Measurements from ENCODE around the gene MIER2.

The MIER2 gene

DNA sequence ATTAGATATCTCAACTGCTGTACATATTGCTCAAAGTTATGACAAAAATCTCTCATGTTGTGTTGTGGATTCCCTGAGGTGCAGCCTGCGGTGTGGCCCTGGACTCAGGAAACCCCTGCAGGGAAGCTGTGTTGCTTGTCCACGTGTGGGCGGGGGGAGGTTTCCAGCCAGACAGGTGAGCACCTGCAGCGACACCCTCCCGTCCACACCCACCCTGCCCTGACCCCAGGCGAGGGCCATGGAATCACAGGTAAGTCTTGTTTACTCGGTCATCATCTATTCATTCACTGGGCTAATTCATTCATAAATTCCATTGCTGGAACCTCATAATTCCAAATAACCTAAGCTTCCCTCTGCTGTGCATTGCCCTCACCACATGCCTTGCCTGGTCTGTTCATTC is 67.5 kb downstream of the MIER2 start:
- TF ChIP-seq, protein P1, sequence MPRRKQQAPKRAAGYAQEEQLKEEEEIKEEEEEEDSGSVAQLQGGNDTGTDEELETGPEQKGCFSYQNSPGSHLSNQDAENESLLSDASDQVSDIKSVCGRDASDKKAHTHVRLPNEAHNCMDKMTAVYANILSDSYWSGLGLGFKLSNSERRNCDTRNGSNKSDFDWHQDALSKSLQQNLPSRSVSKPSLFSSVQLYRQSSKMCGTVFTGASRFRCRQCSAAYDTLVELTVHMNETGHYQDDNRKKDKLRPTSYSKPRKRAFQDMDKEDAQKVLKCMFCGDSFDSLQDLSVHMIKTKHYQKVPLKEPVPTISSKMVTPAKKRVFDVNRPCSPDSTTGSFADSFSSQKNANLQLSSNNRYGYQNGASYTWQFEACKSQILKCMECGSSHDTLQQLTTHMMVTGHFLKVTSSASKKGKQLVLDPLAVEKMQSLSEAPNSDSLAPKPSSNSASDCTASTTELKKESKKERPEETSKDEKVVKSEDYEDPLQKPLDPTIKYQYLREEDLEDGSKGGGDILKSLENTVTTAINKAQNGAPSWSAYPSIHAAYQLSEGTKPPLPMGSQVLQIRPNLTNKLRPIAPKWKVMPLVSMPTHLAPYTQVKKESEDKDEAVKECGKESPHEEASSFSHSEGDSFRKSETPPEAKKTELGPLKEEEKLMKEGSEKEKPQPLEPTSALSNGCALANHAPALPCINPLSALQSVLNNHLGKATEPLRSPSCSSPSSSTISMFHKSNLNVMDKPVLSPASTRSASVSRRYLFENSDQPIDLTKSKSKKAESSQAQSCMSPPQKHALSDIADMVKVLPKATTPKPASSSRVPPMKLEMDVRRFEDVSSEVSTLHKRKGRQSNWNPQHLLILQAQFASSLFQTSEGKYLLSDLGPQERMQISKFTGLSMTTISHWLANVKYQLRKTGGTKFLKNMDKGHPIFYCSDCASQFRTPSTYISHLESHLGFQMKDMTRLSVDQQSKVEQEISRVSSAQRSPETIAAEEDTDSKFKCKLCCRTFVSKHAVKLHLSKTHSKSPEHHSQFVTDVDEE (CRISPR knock-in tag; IDR thresholded peaks at IDR 0.05), result no peak
- TF ChIP-seq, protein P2, sequence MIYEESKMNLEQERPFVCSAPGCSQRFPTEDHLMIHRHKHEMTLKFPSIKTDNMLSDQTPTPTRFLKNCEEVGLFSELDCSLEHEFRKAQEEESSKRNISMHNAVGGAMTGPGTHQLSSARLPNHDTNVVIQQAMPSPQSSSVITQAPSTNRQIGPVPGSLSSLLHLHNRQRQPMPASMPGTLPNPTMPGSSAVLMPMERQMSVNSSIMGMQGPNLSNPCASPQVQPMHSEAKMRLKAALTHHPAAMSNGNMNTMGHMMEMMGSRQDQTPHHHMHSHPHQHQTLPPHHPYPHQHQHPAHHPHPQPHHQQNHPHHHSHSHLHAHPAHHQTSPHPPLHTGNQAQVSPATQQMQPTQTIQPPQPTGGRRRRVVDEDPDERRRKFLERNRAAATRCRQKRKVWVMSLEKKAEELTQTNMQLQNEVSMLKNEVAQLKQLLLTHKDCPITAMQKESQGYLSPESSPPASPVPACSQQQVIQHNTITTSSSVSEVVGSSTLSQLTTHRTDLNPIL (CRISPR knock-in tag; IDR thresholded peaks at IDR 0.05; ENCODE audit: low read depth), result no peak
- TF ChIP-seq GLIS3 (CRISPR knock-in tag; IDR thresholded peaks at IDR 0.05) (no peak), CSDC2 (CRISPR knock-in tag; IDR thresholded peaks at IDR 0.05) (no peak), TOX (CRISPR knock-in tag; IDR thresholded peaks at IDR 0.05; ENCODE audit: borderline replicate concordance) (no peak), ZNF565 (CRISPR knock-in tag; conservative IDR thresholded peaks at IDR 0.05; ENCODE audit: low read depth) (no peak), ISL1 (CRISPR knock-in tag; IDR thresholded peaks at IDR 0.05) (no peak), BACH2 (CRISPR knock-in tag; IDR thresholded peaks at IDR 0.05; ENCODE audit: borderline replicate concordance) (no peak), ZC3H10 (CRISPR knock-in tag; IDR thresholded peaks at IDR 0.05) (no peak), ZNF8 (CRISPR knock-in tag; IDR thresholded peaks at IDR 0.05) (no peak), PPARA (CRISPR knock-in tag; IDR thresholded peaks at IDR 0.05; ENCODE audit: borderline replicate concordance) (no peak), ZFP30 (CRISPR knock-in tag; IDR thresholded peaks at IDR 0.05) (no peak), TCF4 (CRISPR knock-in tag; IDR thresholded peaks at IDR 0.05; ENCODE audit: borderline replicate concordance) (no peak), OSR1 (CRISPR knock-in tag; IDR thresholded peaks at IDR 0.05) (no peak), ARNTL (CRISPR knock-in tag; IDR thresholded peaks at IDR 0.05; ENCODE audit: borderline replicate concordance, low read depth) (no peak), ZNF70 (CRISPR knock-in tag; IDR thresholded peaks at IDR 0.05) (no peak), ZFP3 (CRISPR knock-in tag; IDR thresholded peaks at IDR 0.05) (no peak)
- TF ChIP-seq, protein P3, sequence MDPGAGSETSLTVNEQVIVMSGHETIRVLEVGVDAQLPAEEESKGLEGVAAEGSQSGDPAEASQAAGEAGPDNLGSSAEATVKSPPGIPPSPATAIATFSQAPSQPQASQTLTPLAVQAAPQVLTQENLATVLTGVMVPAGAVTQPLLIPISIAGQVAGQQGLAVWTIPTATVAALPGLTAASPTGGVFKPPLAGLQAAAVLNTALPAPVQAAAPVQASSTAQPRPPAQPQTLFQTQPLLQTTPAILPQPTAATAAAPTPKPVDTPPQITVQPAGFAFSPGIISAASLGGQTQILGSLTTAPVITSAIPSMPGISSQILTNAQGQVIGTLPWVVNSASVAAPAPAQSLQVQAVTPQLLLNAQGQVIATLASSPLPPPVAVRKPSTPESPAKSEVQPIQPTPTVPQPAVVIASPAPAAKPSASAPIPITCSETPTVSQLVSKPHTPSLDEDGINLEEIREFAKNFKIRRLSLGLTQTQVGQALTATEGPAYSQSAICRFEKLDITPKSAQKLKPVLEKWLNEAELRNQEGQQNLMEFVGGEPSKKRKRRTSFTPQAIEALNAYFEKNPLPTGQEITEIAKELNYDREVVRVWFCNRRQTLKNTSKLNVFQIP (CRISPR knock-in tag; IDR thresholded peaks at IDR 0.05; ENCODE audit: borderline replicate concordance, low read depth), result no peak
- TF ChIP-seq, protein P4, sequence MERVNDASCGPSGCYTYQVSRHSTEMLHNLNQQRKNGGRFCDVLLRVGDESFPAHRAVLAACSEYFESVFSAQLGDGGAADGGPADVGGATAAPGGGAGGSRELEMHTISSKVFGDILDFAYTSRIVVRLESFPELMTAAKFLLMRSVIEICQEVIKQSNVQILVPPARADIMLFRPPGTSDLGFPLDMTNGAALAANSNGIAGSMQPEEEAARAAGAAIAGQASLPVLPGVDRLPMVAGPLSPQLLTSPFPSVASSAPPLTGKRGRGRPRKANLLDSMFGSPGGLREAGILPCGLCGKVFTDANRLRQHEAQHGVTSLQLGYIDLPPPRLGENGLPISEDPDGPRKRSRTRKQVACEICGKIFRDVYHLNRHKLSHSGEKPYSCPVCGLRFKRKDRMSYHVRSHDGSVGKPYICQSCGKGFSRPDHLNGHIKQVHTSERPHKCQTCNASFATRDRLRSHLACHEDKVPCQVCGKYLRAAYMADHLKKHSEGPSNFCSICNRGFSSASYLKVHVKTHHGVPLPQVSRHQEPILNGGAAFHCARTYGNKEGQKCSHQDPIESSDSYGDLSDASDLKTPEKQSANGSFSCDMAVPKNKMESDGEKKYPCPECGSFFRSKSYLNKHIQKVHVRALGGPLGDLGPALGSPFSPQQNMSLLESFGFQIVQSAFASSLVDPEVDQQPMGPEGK (CRISPR knock-in tag; IDR thresholded peaks at IDR 0.05; ENCODE audit: borderline replicate concordance), result no peak
- no peak for ATAC-seq

DNA sequence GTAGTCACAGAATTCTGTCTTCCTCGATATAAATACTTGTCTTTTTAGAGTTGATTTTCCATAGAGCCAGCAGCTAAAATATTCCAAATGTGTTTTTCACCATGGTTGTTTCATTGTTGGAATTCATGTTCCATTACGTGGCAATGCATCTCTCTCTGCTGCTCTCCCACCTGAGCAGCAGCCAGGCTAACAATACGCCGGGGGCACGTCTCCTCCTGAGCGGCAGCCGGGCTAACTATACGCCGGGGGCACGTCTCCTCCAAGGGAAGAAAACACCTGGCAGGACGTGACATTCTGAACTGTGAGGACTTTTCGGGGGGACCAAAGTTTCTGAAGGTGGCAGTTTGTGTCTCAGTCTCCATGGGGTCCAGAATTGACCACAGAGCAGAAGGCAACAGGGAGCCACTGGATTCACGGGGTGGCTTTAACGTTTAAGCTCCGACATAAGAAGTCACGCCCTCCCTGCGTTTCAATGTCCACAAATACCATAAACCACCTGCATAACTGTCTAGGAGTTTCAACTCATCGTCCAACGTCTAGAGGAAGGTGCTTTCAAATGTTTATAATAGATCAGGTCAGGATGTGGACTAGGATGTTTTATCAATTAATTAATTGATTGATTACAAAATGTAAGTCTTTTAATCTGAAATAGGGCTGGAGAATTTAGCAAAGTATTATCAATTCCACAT is 68.5 kb downstream of the MIER2 start:
- no peak for ATAC-seq
- TF ChIP-seq PPARA (CRISPR knock-in tag; IDR thresholded peaks at IDR 0.05; ENCODE audit: borderline replicate concordance), result no peak
- TF ChIP-seq OSR1 (CRISPR knock-in tag; IDR thresholded peaks at IDR 0.05), result no peak
- no peak for TF ChIP-seq CSDC2 (CRISPR knock-in tag; IDR thresholded peaks at IDR 0.05)
- TF ChIP-seq, protein P4 (CRISPR knock-in tag; IDR thresholded peaks at IDR 0.05; ENCODE audit: borderline replicate concordance), result no peak
- TF ChIP-seq ZNF8 (CRISPR knock-in tag; IDR thresholded peaks at IDR 0.05), result no peak
- TF ChIP-seq, protein P5, sequence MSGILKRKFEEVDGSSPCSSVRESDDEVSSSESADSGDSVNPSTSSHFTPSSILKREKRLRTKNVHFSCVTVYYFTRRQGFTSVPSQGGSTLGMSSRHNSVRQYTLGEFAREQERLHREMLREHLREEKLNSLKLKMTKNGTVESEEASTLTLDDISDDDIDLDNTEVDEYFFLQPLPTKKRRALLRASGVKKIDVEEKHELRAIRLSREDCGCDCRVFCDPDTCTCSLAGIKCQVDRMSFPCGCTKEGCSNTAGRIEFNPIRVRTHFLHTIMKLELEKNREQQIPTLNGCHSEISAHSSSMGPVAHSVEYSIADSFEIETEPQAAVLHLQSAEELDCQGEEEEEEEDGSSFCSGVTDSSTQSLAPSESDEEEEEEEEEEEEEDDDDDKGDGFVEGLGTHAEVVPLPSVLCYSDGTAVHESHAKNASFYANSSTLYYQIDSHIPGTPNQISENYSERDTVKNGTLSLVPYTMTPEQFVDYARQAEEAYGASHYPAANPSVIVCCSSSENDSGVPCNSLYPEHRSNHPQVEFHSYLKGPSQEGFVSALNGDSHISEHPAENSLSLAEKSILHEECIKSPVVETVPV (CRISPR knock-in tag; IDR thresholded peaks at IDR 0.05), result no peak
- TF ChIP-seq ZNF565 (CRISPR knock-in tag; conservative IDR thresholded peaks at IDR 0.05; ENCODE audit: low read depth), result no peak
